ENCODE results near the gene S100A13.

DNA sequence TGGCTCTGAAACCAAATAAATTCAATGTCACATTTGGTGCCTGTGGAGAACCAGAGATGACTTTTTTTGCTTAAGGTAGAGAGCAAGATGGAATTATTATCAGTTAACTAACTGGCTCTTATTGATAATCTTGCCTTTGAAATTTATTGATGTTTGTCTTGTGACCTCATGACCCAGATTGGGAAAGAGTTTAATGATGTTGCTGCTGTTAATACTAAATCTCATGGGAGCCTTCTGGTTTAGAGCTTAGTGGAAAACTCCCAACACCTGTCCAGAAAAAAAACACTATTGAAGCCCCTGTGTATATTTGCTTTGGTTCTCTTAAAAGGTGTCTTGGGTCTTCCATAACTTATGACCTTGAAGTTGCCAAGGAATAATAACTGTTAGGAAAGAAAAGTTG lies 16.5 kb upstream of the S100A13 start:
- TF ChIP-seq, protein P1, sequence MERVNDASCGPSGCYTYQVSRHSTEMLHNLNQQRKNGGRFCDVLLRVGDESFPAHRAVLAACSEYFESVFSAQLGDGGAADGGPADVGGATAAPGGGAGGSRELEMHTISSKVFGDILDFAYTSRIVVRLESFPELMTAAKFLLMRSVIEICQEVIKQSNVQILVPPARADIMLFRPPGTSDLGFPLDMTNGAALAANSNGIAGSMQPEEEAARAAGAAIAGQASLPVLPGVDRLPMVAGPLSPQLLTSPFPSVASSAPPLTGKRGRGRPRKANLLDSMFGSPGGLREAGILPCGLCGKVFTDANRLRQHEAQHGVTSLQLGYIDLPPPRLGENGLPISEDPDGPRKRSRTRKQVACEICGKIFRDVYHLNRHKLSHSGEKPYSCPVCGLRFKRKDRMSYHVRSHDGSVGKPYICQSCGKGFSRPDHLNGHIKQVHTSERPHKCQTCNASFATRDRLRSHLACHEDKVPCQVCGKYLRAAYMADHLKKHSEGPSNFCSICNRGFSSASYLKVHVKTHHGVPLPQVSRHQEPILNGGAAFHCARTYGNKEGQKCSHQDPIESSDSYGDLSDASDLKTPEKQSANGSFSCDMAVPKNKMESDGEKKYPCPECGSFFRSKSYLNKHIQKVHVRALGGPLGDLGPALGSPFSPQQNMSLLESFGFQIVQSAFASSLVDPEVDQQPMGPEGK (CRISPR knock-in tag; IDR thresholded peaks at IDR 0.05; ENCODE audit: borderline replicate concordance), result no peak
- no peak for TF ChIP-seq RARB (CRISPR knock-in tag; IDR thresholded peaks at IDR 0.05)
- no peak for TF ChIP-seq ZNF70 (CRISPR knock-in tag; IDR thresholded peaks at IDR 0.05)
- TF ChIP-seq ESRRG (CRISPR knock-in tag; IDR thresholded peaks at IDR 0.05), result no peak
- TF ChIP-seq, protein P2, sequence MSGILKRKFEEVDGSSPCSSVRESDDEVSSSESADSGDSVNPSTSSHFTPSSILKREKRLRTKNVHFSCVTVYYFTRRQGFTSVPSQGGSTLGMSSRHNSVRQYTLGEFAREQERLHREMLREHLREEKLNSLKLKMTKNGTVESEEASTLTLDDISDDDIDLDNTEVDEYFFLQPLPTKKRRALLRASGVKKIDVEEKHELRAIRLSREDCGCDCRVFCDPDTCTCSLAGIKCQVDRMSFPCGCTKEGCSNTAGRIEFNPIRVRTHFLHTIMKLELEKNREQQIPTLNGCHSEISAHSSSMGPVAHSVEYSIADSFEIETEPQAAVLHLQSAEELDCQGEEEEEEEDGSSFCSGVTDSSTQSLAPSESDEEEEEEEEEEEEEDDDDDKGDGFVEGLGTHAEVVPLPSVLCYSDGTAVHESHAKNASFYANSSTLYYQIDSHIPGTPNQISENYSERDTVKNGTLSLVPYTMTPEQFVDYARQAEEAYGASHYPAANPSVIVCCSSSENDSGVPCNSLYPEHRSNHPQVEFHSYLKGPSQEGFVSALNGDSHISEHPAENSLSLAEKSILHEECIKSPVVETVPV (CRISPR knock-in tag; IDR thresholded peaks at IDR 0.05), result no peak
- TF ChIP-seq BACH2 (CRISPR knock-in tag; IDR thresholded peaks at IDR 0.05; ENCODE audit: borderline replicate concordance), result no peak
- no peak for TF ChIP-seq ZNF8 (CRISPR knock-in tag; IDR thresholded peaks at IDR 0.05)
- TF ChIP-seq OSR1 (CRISPR knock-in tag; IDR thresholded peaks at IDR 0.05), result no peak
- no peak for TF ChIP-seq ZFP30 (CRISPR knock-in tag; IDR thresholded peaks at IDR 0.05)
- no peak for TF ChIP-seq ZFP3 (CRISPR knock-in tag; IDR thresholded peaks at IDR 0.05)
- no peak for TF ChIP-seq CSDC2 (CRISPR knock-in tag; IDR thresholded peaks at IDR 0.05)
